ES-I3 (cell line): ENCODE measurements around the gene ZC3H8.
"Not testable (repeated sequence)": the region's sequence is repeated elsewhere in the genome, so short reads cannot be mapped to it uniquely, and the experiment has no call there.

Source experiments
- H3K36me3 ChIP-seq: 2 replicates; pipeline ENCODE4 v1.6.1; 2013; ENCODE audit warnings: mild to moderate bottlenecking, low read length, control low read depth, moderate library complexity; ENCODE audit not compliant: insufficient read depth
- H3K4me1 ChIP-seq: 2 replicates; pipeline ENCODE4 v1.6.1; 2013; ENCODE audit warnings: mild to moderate bottlenecking, control low read depth, low read length; ENCODE audit not compliant: insufficient read depth
- H3K9ac ChIP-seq: 2 replicates; pipeline ENCODE4 v1.6.1; 2013; ENCODE audit warnings: low read depth, mild to moderate bottlenecking, low read length, moderate library complexity
- H3K9me3 ChIP-seq: 2 replicates; pipeline ENCODE4 v1.6.1; 2013; ENCODE audit warnings: mild to moderate bottlenecking, low read length, moderate library complexity; ENCODE audit not compliant: control insufficient read depth, insufficient read depth

The ZC3H8 gene

GRCh38 chr2:112254466-112255240 is at the start of gene ZC3H8:
Gene ZC3H8 (minus strand): TSS chr2:112255042. CDS start chr2:112254981, 61 bp downstream.
- no peaks in the 10 kb centered on the region for H3K4me1 ChIP-seq
- H3K9ac ChIP-seq = peak within 1 kb of the TSS; percentile 94
- H3K9me3 ChIP-seq = no peaks in the 10 kb centered on the region

GRCh38 chr2:112304298-112304941 is 49.6 kb upstream of the ZC3H8 start:
- Histone ChIP-seq H3K4me1 (no peaks in the 10 kb centered on the region), H3K9me3 (no peaks in the 10 kb centered on the region), H3K9ac (no peak overlapping the region), H3K36me3 (no peaks in the 10 kb centered on the region)

More at GRCh38 chr2:112254466-112255240, at the start of gene ZC3H8:
- H3K36me3 ChIP-seq = no peaks in the 10 kb centered on the region

- H3K9me3 ChIP-seq = no peaks in the 10 kb centered on the region
- no peaks in the 10 kb centered on the region for H3K4me1 ChIP-seq
- H3K36me3 ChIP-seq = no peaks in the 10 kb centered on the region
- no peak overlapping the region for H3K9ac ChIP-seq
Observed at GRCh38 chr2:112301973-112302372, 47.1 kb upstream of the ZC3H8 start.

GRCh38 chr2:112301171-112301584 is 46.3 kb upstream of the ZC3H8 start:
- Histone ChIP-seq H3K4me1 (no peaks in the 10 kb centered on the region), H3K9ac (no peak overlapping the region), H3K36me3 (no peaks in the 10 kb centered on the region), H3K9me3 (no peaks in the 10 kb centered on the region)

GRCh38 chr2:112296407-112296806 is 41.6 kb upstream of the ZC3H8 start:
- Histone ChIP-seq H3K36me3 (no peaks in the 10 kb centered on the region), H3K9me3 (no peaks in the 10 kb centered on the region), H3K4me1 (no peaks in the 10 kb centered on the region), H3K9ac (no peak overlapping the region)

- Histone ChIP-seq H3K9me3 (no peaks in the 10 kb centered on the region), H3K9ac (no peak overlapping the region), H3K36me3 (no peaks in the 10 kb centered on the region), H3K4me1 (no peaks in the 10 kb centered on the region)
Observed at GRCh38 chr2:112295407-112296078, 40.7 kb upstream of the ZC3H8 start.

GRCh38 chr2:112293636-112294401 is 39.0 kb upstream of the ZC3H8 start:
- Histone ChIP-seq H3K9ac (no peak overlapping the region), H3K4me1 (no peaks in the 10 kb centered on the region), H3K9me3 (no peaks in the 10 kb centered on the region), H3K36me3 (no peaks in the 10 kb centered on the region)

- Histone ChIP-seq H3K9ac (no peak overlapping the region), H3K9me3 (no peaks in the 10 kb centered on the region), H3K4me1 (no peaks in the 10 kb centered on the region), H3K36me3 (no peaks in the 10 kb centered on the region)
Observed at GRCh38 chr2:112290648-112291047, 35.8 kb upstream of the ZC3H8 start.

GRCh38 chr2:112290088-112290487 is 35.2 kb upstream of the ZC3H8 start:
- Histone ChIP-seq H3K9ac (no peak overlapping the region), H3K36me3 (no peaks in the 10 kb centered on the region), H3K9me3 (no peaks in the 10 kb centered on the region), H3K4me1 (no peaks in the 10 kb centered on the region)

- not testable (repeated sequence) for H3K9me3 ChIP-seq, H3K4me1 ChIP-seq, H3K9ac ChIP-seq, H3K36me3 ChIP-seq
Observed at GRCh38 chr2:112283535-112283934, 28.7 kb upstream of the ZC3H8 start.

GRCh38 chr2:112282066-112282465 is 27.2 kb upstream of the ZC3H8 start:
- H3K9me3 ChIP-seq, H3K36me3 ChIP-seq, H3K4me1 ChIP-seq, H3K9ac ChIP-seq: not testable (repeated sequence)

GRCh38 chr2:112277596-112278220 is 22.9 kb upstream of the ZC3H8 start:
- Histone ChIP-seq H3K9me3 (no peaks in the 10 kb centered on the region), H3K9ac (no peak overlapping the region), H3K4me1 (peaks cover 19% of the 10 kb centered on the region; the same call in 1 of the 2 replicates)

GRCh38 chr2:112276954-112277353 is 22.1 kb upstream of the ZC3H8 start:
- Histone ChIP-seq H3K4me1 (peaks cover 22% of the 10 kb centered on the region; the same call in 1 of the 2 replicates), H3K9ac (peak overlapping the region; percentile 98), H3K9me3 (no peaks in the 10 kb centered on the region), H3K36me3 (no peaks in the 10 kb centered on the region)

More at GRCh38 chr2:112277596-112278220, 22.9 kb upstream of the ZC3H8 start:
- no peaks in the 10 kb centered on the region for H3K36me3 ChIP-seq
